Naive thymus-derived CD4-positive, alpha-beta T cell (primary cell): ENCODE measurements around the gene SH3D19. TPM values are rescaled to one million over a fixed set of nuclear protein-coding genes. Genes with fewer than 3 reads are reported as not detected.

Source experiments
- ATAC-seq: fragments of 150-1000 bp; cut with Tn5 transposase; 2 replicates; pipeline ENCODE4 v1.10.0; 2021; ENCODE audit warnings: mild to moderate bottlenecking, moderate library complexity
- CTCF ChIA-PET: fragments of 350-600 bp; sonication (Branson Sonifier 250); formaldehyde crosslinking; loops from one replicate; lab custom pipeline; 2021; ENCODE audit warnings: antibody characterized with exemption; lab: Charles Lee
- POLR2A ChIA-PET: fragments of 350-600 bp; sonication (Branson Sonifier 250); formaldehyde crosslinking; loops from one replicate; lab custom pipeline; 2021; ENCODE audit warnings: antibody characterized with exemption, inconsistent platforms; lab: Charles Lee
- DNase-seq, 9 donors: peaks; one replicate each; pipeline versions ENCODE4 v3.0.0 to v3.0.0-alpha.2; 2020 to 2022; ENCODE audit warnings: mixed read lengths in 1 of 9
- H3K27ac ChIP-seq: one replicate; pipeline ENCODE4 v1.7.0; 2013; ENCODE audit warnings: mild to moderate bottlenecking, low read depth, low read length, moderate library complexity
- H3K27me3 ChIP-seq, 2 donors: one replicate each; pipeline ENCODE4 v1.7.0; 2013; ENCODE audit warnings: low read length in 2 of 2, mild to moderate bottlenecking in 2 of 2, moderate library complexity in 2 of 2; ENCODE audit not compliant: control insufficient read depth in 2 of 2, insufficient read depth in 2 of 2
- H3K36me3 ChIP-seq, 3 experiments: 1 replicate in 2 of 3; 2 replicates in 1 of 3; pipeline ENCODE4 v1.7.0; 2013; ENCODE audit warnings: low read length in 3 of 3, mild to moderate bottlenecking in 3 of 3, moderate library complexity in 1 of 3; ENCODE audit not compliant: insufficient read depth in 3 of 3, control insufficient read depth in 2 of 3
- H3K4me1 ChIP-seq, 2 donors: one replicate each; pipeline ENCODE4 v1.7.0; 2013; ENCODE audit warnings: low read length in 2 of 2, mild to moderate bottlenecking in 2 of 2, moderate library complexity in 1 of 2; ENCODE audit not compliant: control insufficient read depth in 2 of 2, insufficient read depth in 2 of 2
- H3K4me3 ChIP-seq: 2 replicates; pipeline ENCODE4 v1.7.0; 2013; ENCODE audit warnings: mild to moderate bottlenecking, low read length
- H3K9me3 ChIP-seq, 3 experiments: 1 replicate in 2 of 3; 2 replicates in 1 of 3; pipeline ENCODE4 v1.7.0; 2013; ENCODE audit warnings: low read length in 3 of 3; ENCODE audit not compliant: control insufficient read depth in 2 of 3
- H3K27ac Mint-ChIP-seq, 9 donors: one replicate each; pipeline ENCODE4 v1.8.0; 2020 to 2022; ENCODE audit warnings: mixed read lengths in 9 of 9, mild to moderate bottlenecking in 8 of 9, moderate library complexity in 5 of 9, inconsistent platforms in 2 of 9
- H3K27me3 Mint-ChIP-seq, 5 donors: one replicate each; pipeline ENCODE4 v1.8.0; 2021 to 2022; ENCODE audit warnings: mixed read lengths in 5 of 5, mild to moderate bottlenecking in 1 of 5
- H3K36me3 Mint-ChIP-seq, 5 donors: one replicate each; pipeline ENCODE4 v1.8.0; 2020 to 2022; ENCODE audit warnings: mixed read lengths in 5 of 5, mild to moderate bottlenecking in 3 of 5, inconsistent platforms in 1 of 5
- H3K4me1 Mint-ChIP-seq, 7 donors: one replicate each; pipeline ENCODE4 v1.8.0; 2020 to 2022; ENCODE audit warnings: mixed read lengths in 7 of 7, mild to moderate bottlenecking in 3 of 7, inconsistent platforms in 1 of 7
- H3K4me3 Mint-ChIP-seq, 10 donors: one replicate each; pipeline ENCODE4 v1.8.0; 2020 to 2022; ENCODE audit warnings: mild to moderate bottlenecking in 10 of 10, mixed read lengths in 10 of 10, moderate library complexity in 6 of 10, inconsistent platforms in 2 of 10
- H3K9me3 Mint-ChIP-seq, 11 donors: one replicate each; pipeline ENCODE4 v1.8.0; 2020 to 2022; ENCODE audit warnings: mixed read lengths in 11 of 11, mild to moderate bottlenecking in 4 of 11, inconsistent platforms in 1 of 11, moderate library complexity in 1 of 11
- intact Hi-C, 2 donors: fragments of 100-400 bp; cut with micrococcal nuclease; formaldehyde crosslinking; loops; one replicate each; pipeline ENCODE4 v1.15.1; 2023
- polyA plus RNA-seq, 2 donors: library from polyadenylated mRNA; unstranded; fragments of 300-500 nt; fragmentation: Illumina TruSeq; gene quantifications; one replicate each; pipeline ENCODE4 v1.2.3, GENCODE V29; 2021
- total RNA-seq, 6 experiments: library from RNA in 5 of 6; stranded (reverse) in 5 of 6; gene quantifications; 1 replicate in 5 of 6; 2 replicates in 1 of 6; pipeline ENCODE4 v1.2.3 and lab custom pipeline; 2021 to 2026

The SH3D19 gene
- total and polyA plus RNA-seq, 7 experiments from 2014 or later = 0.66 to 1.8 (median 1.0) TPM; not detected in 2

- ChIA-PET POLR2A (no interaction called here), CTCF (interaction anchor here (0.7 kb wide), 1 partner anchor 426 kb away, joined by 4 read pairs; no protein-coding TSS in a partner anchor)
- H3K4me1 ChIP-seq = no peaks in the 10 kb centered on the region
- DNase-seq = no peak
- no peak overlapping the region for H3K4me3 ChIP-seq
- no peaks in the 10 kb centered on the region for H3K36me3 Mint-ChIP-seq
- no peaks in the 10 kb centered on the region for H3K36me3 ChIP-seq
- ATAC-seq = no peak
- H3K9me3 Mint-ChIP-seq = peaks cover 1 to 13% (median 5%) of the 10 kb centered on the region in 11 donors
- peaks cover 21 to 48% (median 28%) of the 10 kb centered on the region in 5 donors for H3K27me3 Mint-ChIP-seq
- H3K27ac Mint-ChIP-seq = no peak overlapping the region
- H3K4me3 Mint-ChIP-seq = no peak overlapping the region
- no peaks in the 10 kb centered on the region for H3K27me3 ChIP-seq
- H3K9me3 ChIP-seq = no peaks in the 10 kb centered on the region
- H3K4me1 Mint-ChIP-seq = no peaks in the 10 kb centered on the region
- H3K27ac ChIP-seq = no peak overlapping the region
- intact Hi-C loops = no loop called here
These were observed 6.1 kb upstream of the SH3D19 start for GRCh38 chr4:151331276-151332042.

- H3K4me1 Mint-ChIP-seq = peaks cover 2 to 13% (median 11%) of the 10 kb centered on the region in 7 donors
- POLR2A ChIA-PET = no interaction called here
- intact Hi-C loops = no loop called here
These were observed 4.0 kb upstream of the SH3D19 start for GRCh38 chr4:151329217-151330007.

GRCh38 chr4:151325949-151326246 is 493 bp upstream of the SH3D19 start:
- ATAC-seq (no peak), DNase-seq (no peak)
- Mint-ChIP-seq H3K4me1 (peaks cover 2 to 18% (median 16%) of the 10 kb centered on the region in 7 donors), H3K27me3 (peaks cover 55 to 65% (median 59%) of the 10 kb centered on the region in 5 donors), H3K4me3 (peak overlapping the region; percentile 27 to 86 (median 65)), H3K27ac (no peak overlapping the region), H3K36me3 (peaks cover 0 to 10% (median 0%) of the 10 kb centered on the region in 5 donors), H3K9me3 (peaks cover 2 to 11% (median 3%) of the 10 kb centered on the region in 11 donors)
- intact Hi-C loops = no loop called here
- H3K9me3 ChIP-seq = no peaks in the 10 kb centered on the region
- ChIA-PET CTCF (no interaction called here), POLR2A (no interaction called here)
- no peaks in the 10 kb centered on the region for H3K27me3 ChIP-seq
- no peak overlapping the region for H3K4me3 ChIP-seq
- H3K4me1 ChIP-seq = no peaks in the 10 kb centered on the region
- H3K36me3 ChIP-seq = no peaks in the 10 kb centered on the region
- H3K27ac ChIP-seq = no peak overlapping the region

More at GRCh38 chr4:151329217-151330007, 4.0 kb upstream of the SH3D19 start:
- H3K4me3 ChIP-seq = no peak overlapping the region
- H3K36me3 ChIP-seq = no peaks in the 10 kb centered on the region
- peaks cover 4 to 13% (median 7%) of the 10 kb centered on the region in 11 donors for H3K9me3 Mint-ChIP-seq
- CTCF ChIA-PET = no interaction called here
- no peak overlapping the region for H3K27ac ChIP-seq
- H3K27me3 Mint-ChIP-seq = peaks cover 24 to 54% (median 35%) of the 10 kb centered on the region in 5 donors
- H3K4me3 Mint-ChIP-seq = no peak overlapping the region
- ATAC-seq (no peak), DNase-seq (no peak)
- H3K9me3 ChIP-seq = no peaks in the 10 kb centered on the region
- H3K36me3 Mint-ChIP-seq = peaks cover 0 to 6% (median 0%) of the 10 kb centered on the region in 5 donors
- H3K4me1 ChIP-seq = no peaks in the 10 kb centered on the region
- H3K27me3 ChIP-seq = no peaks in the 10 kb centered on the region
- no peak overlapping the region for H3K27ac Mint-ChIP-seq

GRCh38 chr4:151324752-151325110 is 674 bp downstream of the SH3D19 start:
- DNase-seq (no peak), ATAC-seq (no peak)
- Mint-ChIP-seq H3K9me3 (peaks cover 0 to 8% (median 0%) of the 10 kb centered on the region in 11 donors), H3K4me3 (peak overlapping the region in 8 of 10 donors; percentile 20 to 72 (median 57)), H3K36me3 (peaks cover 0 to 10% (median 0%) of the 10 kb centered on the region in 5 donors), H3K4me1 (peaks cover 2 to 18% (median 16%) of the 10 kb centered on the region in 7 donors), H3K27me3 (peaks cover 60 to 75% (median 68%) of the 10 kb centered on the region in 5 donors), H3K27ac (no peak overlapping the region)
- intact Hi-C loops = no loop called here
- ChIA-PET CTCF (no interaction called here), POLR2A (no interaction called here)
- Histone ChIP-seq H3K4me3 (no peak overlapping the region), H3K4me1 (no peaks in the 10 kb centered on the region), H3K9me3 (no peaks in the 10 kb centered on the region), H3K36me3 (no peaks in the 10 kb centered on the region), H3K27ac (no peak overlapping the region), H3K27me3 (no peaks in the 10 kb centered on the region)

- POLR2A ChIA-PET = no interaction called here
- intact Hi-C loops = no loop called here
- H3K27ac ChIP-seq = no peak overlapping the region
- no peaks in the 10 kb centered on the region for H3K9me3 ChIP-seq
- H3K36me3 Mint-ChIP-seq = peaks cover 0 to 10% (median 0%) of the 10 kb centered on the region in 5 donors
- H3K9me3 Mint-ChIP-seq = peaks cover 0 to 6% (median 0%) of the 10 kb centered on the region in 11 donors
- no peak overlapping the region for H3K27ac Mint-ChIP-seq
- H3K4me3 ChIP-seq = no peak overlapping the region
- peak overlapping the region; percentile 26 to 72 (median 50) for H3K4me3 Mint-ChIP-seq
- ATAC-seq (no peak), DNase-seq (no peak)
- peaks cover 2 to 18% (median 16%) of the 10 kb centered on the region in 7 donors for H3K4me1 Mint-ChIP-seq
- peaks cover 64 to 76% (median 71%) of the 10 kb centered on the region in 5 donors for H3K27me3 Mint-ChIP-seq
- no peaks in the 10 kb centered on the region for H3K36me3 ChIP-seq
- H3K4me1 ChIP-seq = no peaks in the 10 kb centered on the region
- H3K27me3 ChIP-seq = no peaks in the 10 kb centered on the region
- CTCF ChIA-PET = no interaction called here
These were observed 1.2 kb downstream of the SH3D19 start for GRCh38 chr4:151324124-151324751.

GRCh38 chr4:151323667-151324066 is 1.7 kb downstream of the SH3D19 start:
- CTCF ChIA-PET = no interaction called here
- peaks cover 61 to 72% (median 71%) of the 10 kb centered on the region in 5 donors for H3K27me3 Mint-ChIP-seq
- no peaks in the 10 kb centered on the region for H3K9me3 ChIP-seq
- intact Hi-C loops = no loop called here
- peak overlapping the region in 3 of 10 donors; percentile 52 to 69 (median 59) for H3K4me3 Mint-ChIP-seq
- DNase-seq (no peak), ATAC-seq (no peak)
- POLR2A ChIA-PET = no interaction called here
- no peaks in the 10 kb centered on the region for H3K4me1 ChIP-seq
- peaks cover 0 to 10% (median 0%) of the 10 kb centered on the region in 5 donors for H3K36me3 Mint-ChIP-seq
- H3K9me3 Mint-ChIP-seq = peaks cover 0 to 5% (median 0%) of the 10 kb centered on the region in 11 donors
- H3K4me1 Mint-ChIP-seq = peaks cover 2 to 18% (median 16%) of the 10 kb centered on the region in 7 donors
- H3K27me3 ChIP-seq = no peaks in the 10 kb centered on the region
- H3K27ac Mint-ChIP-seq = no peak overlapping the region
- no peak overlapping the region for H3K4me3 ChIP-seq
- H3K36me3 ChIP-seq = no peaks in the 10 kb centered on the region
- H3K27ac ChIP-seq = no peak overlapping the region
